Transverse colon (tissue), 4 donors: ENCODE measurements around the gene CGB1. TPM values are rescaled to one million over a fixed set of nuclear protein-coding genes. Genes with fewer than 3 reads are reported as not detected.
"Not testable (repeated sequence)": the region's sequence is repeated elsewhere in the genome, so short reads cannot be mapped to it uniquely, and the experiment has no call there.

ENCODE experiments used
- DNase-seq: peaks from one replicate; pipeline ENCODE4 v3.0.0-alpha.2; 2019
- H3K27ac ChIP-seq, 4 donors: fragments of 200-600 bp; sonication (generic); 2 replicates each; pipeline ENCODE4 v1.5.1; 2016 to 2018; ENCODE audit warnings: inconsistent platforms in 4 of 4
- H3K27me3 ChIP-seq: fragments of 200-600 bp; sonication (generic); 2 replicates; pipeline ENCODE4 v1.5.1; 2017; ENCODE audit warnings: inconsistent platforms
- H3K36me3 ChIP-seq, 4 donors: fragments of 200-600 bp; sonication (generic); 2 replicates each; pipeline ENCODE4 v1.5.1; 2017 to 2019; ENCODE audit warnings: inconsistent platforms in 4 of 4
- H3K4me1 ChIP-seq, 4 donors: fragments of 200-600 bp; sonication (generic); 2 replicates each; pipeline ENCODE4 v1.5.1; 2017 to 2020; ENCODE audit warnings: inconsistent platforms in 4 of 4
- H3K4me3 ChIP-seq, 4 donors: fragments of 200-600 bp; sonication (generic); 1 replicate in 1 of 4; 2 replicates in 3 of 4; pipeline versions ENCODE4 v1.5.1 to v1.6.1; 2017 to 2019; ENCODE audit warnings: inconsistent platforms in 4 of 4
- H3K9me3 ChIP-seq, 2 donors: fragments of 200-600 bp; sonication (generic); 2 replicates each; pipeline ENCODE4 v1.5.1; 2017 to 2019; ENCODE audit warnings: inconsistent platforms in 2 of 2
- CTCF ChIP-seq, 5 experiments: fragments of 200-600 bp in 3 of 5; fragments of 450-650 bp in 2 of 5; sonication (generic) in 3 of 5; IDR thresholded peaks; 1 replicate in 2 of 5; 2 replicates in 3 of 5; pipeline ENCODE4 v1.5.1; 2016 to 2017; ENCODE audit warnings: antibody characterized with exemption in 5 of 5, inconsistent platforms in 3 of 5, mild to moderate bottlenecking in 2 of 5, moderate library complexity in 1 of 5
- EP300 ChIP-seq: sonication (generic); formaldehyde crosslinking; IDR thresholded peaks from one replicate; pipeline ENCODE4 v1.6.1; 2017; ENCODE audit warnings: antibody characterized with exemption, low read depth
- POLR2A ChIP-seq: fragments of 450-650 bp; IDR thresholded peaks from one replicate; pipeline ENCODE4 v1.6.1; 2016; ENCODE audit warnings: antibody characterized with exemption, mild to moderate bottlenecking, moderate library complexity
- POLR2AphosphoS5 ChIP-seq, 3 donors: sonication (generic); formaldehyde crosslinking; IDR thresholded peaks; one replicate each; pipeline ENCODE4 v1.6.1; 2016; ENCODE audit warnings: antibody characterized with exemption in 3 of 3
- WGBS, 2 donors: methylation state at CpG; one replicate each; pipeline ENCODE4 v1.1.5; 2018; ENCODE audit warnings: low coverage in 1 of 2; 5-methylcytosine and 5-hydroxymethylcytosine counted together
- in situ Hi-C, 4 donors: fragments of 200-750 bp; cut with MboI; loops; one replicate each; pipeline versions ENCODE4 v1.15.0 to v1.15.1; 2017; ENCODE audit warnings: low sequenced_read_pairs in 3 of 4, low pct_ligation_motif_present in 1 of 4, low pct_unique_long_range_greater_than_20kb in 1 of 4
- intact Hi-C: fragments of 100-400 bp; cut with DNase I; formaldehyde crosslinking; loops from one replicate; pipeline ENCODE4 v1.15.1; 2023; ENCODE audit warnings: low total_unique reads
- total RNA-seq, 4 donors: library from RNA; depleted of rRNA; stranded (reverse); fragments of >200 nt; gene quantifications; one replicate each; pipeline ENCODE4 v1.1.0, GENCODE V29; 2016

Gene CGB1
- total RNA-seq, 4 donors from 2014 or later: not detected

- Histone ChIP-seq H3K27ac (no peak within 1 kb of the TSS), H3K4me1 (peaks cover 9 to 25% (median 18%) of the 10 kb centered on the region in 4 donors), H3K4me3 (peak within 1 kb of the TSS; percentile 9 to 52 (median 38)), H3K9me3 (no peaks in the 10 kb centered on the region), H3K36me3 (no peaks in the 10 kb centered on the region), H3K27me3 (peaks cover 65% of the 10 kb centered on the region)
- 13% methylated on average over 32 of the region's 38 CpGs; no CpG with 5 or more reads in 1 of the 2 donors for WGBS, 2 donors
- TF ChIP-seq POLR2A (no peak), CTCF (IDR thresholded peaks at IDR 0.05) (no peak), EP300 (no peak), POLR2AphosphoS5 (IDR thresholded peaks at IDR 0.05) (no peak)
- in situ Hi-C loops: no loop called here
- peak; percentile 79 for DNase-seq
- intact Hi-C loops: no loop called here
Measured at GRCh38 chr19:49057636-49058234, 21.0 kb upstream of the CGB1 start, which contains the start of gene CGB7. Gene CGB7, minus strand, starts transcription at chr19:49057749. Its CDS starts 2,374 bp downstream, at chr19:49055375.

DNA sequence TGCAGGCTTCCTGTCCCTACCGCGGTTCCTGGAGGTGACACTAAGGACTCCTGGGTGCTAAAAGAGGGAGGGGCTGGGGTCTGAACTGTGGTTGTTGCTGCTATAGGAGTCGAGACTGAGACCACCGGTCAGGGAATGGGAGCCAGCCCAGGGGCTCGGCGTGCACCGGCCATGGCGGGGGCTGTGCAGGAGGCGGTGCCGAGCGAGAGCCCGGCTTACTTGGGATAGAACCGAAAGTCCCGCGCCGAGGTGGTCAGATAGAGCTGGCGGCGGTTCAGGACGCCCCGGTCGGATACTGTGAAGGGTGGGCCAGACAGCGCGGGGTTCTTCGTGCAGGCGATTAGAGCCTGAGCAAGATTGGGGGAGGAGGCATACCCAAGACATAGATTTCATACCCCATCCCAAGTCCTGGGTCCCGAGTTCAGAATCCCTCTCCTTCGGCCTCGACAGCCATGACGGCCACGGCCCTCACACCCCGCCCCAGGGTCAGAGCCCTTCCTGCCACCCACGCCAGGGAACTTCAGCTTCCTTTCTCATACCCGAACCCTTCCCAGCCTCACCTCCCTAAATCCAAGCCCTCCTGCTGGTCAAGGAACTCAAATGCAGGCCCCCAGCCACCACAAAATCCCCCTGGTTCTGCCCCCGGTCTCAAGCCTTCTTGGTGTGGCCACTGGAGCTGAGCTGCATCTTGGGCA lies 20.4 kb upstream of the CGB1 start:
- DNase-seq, intact Hi-C loops, H3K36me3 ChIP-seq, H3K27ac ChIP-seq, in situ Hi-C loops, H3K9me3 ChIP-seq: not testable (repeated sequence)
- H3K27me3 ChIP-seq: peaks cover 58% of the 10 kb centered on the region
- peaks cover 9 to 25% (median 18%) of the 10 kb centered on the region in 4 donors for H3K4me1 ChIP-seq
- H3K4me3 ChIP-seq: peak overlapping the region; percentile 9 to 52 (median 38)
- 4% methylated on average over 25 of the region's 34 CpGs; no CpG with 5 or more reads in 1 of the 2 donors for WGBS, 2 donors

DNA sequence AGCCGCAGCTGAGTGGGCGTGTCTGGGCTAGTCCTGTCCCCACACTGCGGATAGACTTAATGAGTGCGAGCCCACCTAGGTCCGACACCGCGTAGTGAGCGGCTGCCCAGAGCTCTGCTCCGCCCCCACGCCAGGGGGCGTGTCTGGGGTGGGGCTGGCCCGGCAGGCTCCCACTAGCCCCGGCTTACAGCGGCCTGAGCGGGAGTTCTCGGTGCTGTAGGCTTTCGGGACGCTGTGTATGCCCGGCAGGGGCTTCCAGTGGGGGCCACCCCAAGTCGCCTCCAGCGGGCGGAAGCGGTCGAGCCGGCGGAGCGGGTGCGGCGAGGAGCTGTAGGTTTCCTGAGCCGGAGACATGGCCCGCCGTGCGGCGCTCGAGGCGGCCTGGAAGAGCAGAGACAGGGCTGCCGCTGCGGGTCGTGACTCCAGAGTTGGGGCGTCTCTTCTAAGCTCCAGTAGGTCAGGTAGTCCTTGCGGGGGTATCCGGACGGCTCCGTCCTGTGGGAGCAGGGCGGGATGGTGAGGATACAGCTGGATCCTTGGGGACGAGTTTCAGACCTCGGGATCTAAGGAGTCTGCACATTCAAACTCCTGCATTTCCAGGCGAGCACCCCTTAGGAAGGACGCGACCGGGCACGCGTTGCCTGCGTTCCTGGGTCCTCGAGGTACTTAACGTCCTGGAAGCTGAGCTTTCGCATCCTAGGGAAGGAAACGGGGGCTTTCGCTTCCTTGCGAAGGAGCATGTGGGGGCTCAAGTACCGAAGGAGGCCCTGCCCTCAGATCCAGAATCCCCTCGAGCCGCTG lies 19.6 kb upstream of the CGB1 start:
- H3K27me3 ChIP-seq: peaks cover 50% of the 10 kb centered on the region
- peak; percentile 65 for DNase-seq
- H3K36me3 ChIP-seq: no peaks in the 10 kb centered on the region
- H3K4me1 ChIP-seq: peaks cover 9 to 25% (median 18%) of the 10 kb centered on the region in 4 donors
- in situ Hi-C loops: no loop called here
- no peaks in the 10 kb centered on the region for H3K9me3 ChIP-seq
- intact Hi-C loops: no loop called here
- H3K4me3 ChIP-seq: peak overlapping the region; percentile 13 to 52 (median 38)
- peak in 4 of 5 experiments; percentile 14 to 40 (median 24) for TF ChIP-seq CTCF (IDR thresholded peaks at IDR 0.05)
- no peak for TF ChIP-seq POLR2A
- no peak overlapping the region for H3K27ac ChIP-seq
- 1% methylated on average over 55 of the region's 63 CpGs; no CpG with 5 or more reads in 1 of the 2 donors for WGBS, 2 donors

GRCh38 chr19:49050376-49051033 lies 13.8 kb upstream of the CGB1 start:
- 61 to 71% methylated on average over 3 to 20 of the region's 24 CpGs for WGBS, 2 donors
- intact Hi-C loops, H3K4me1 ChIP-seq, in situ Hi-C loops, H3K27ac ChIP-seq, DNase-seq, H3K9me3 ChIP-seq, H3K36me3 ChIP-seq, H3K27me3 ChIP-seq, H3K4me3 ChIP-seq: not testable (repeated sequence)

DNA sequence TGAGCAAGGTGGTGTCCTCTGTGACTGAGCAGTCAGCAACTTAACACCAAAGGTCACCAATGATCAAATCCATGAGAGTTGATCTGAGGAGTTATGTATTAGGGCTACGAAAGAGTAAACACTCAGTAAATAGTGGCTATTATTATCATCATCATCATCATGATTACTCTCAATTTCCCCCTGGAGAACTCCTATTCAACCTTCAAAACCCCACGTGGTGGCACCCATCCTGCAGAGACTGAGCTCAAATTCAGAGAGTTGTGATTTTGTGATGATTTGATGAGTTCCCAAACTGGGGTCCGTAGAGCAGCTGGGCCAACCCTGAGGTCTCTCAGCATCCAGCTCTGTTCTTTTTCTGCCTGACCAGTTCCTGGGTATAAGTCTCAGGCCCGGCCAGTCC lies 13.1 kb upstream of the CGB1 start:
- DNase-seq, H3K9me3 ChIP-seq, H3K27ac ChIP-seq, in situ Hi-C loops, H3K27me3 ChIP-seq, intact Hi-C loops, H3K36me3 ChIP-seq, H3K4me1 ChIP-seq, H3K4me3 ChIP-seq: not testable (repeated sequence)
- WGBS, 2 donors: 78% methylated on average over 3 of the region's 4 CpGs; no CpG with 5 or more reads in 1 of the 2 donors

DNA sequence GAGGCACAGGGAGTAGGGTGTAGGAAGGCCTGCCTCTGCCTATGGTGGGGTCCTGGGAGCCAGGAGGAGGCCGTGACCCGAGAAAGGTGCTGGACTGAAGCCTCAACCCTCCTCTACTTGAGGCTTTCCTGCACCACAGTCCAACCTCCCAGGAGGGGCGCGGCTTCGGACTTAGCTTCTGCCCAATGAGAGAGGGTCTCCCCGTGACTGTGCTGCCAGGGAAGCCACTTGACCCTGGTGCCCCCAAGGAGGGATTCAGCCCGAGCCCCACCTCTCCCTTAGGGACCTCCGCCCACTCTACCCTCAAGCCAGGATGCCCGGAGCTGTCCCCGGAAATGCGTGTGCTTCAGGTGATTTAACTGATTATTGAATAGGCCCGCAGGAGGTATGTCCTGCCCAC lies 12.3 kb upstream of the CGB1 start, which contains the start of gene CGB8:
Gene CGB8 (minus strand): TSS at position 101 of the 400 bp plus-strand sequence. CDS start 372 bp downstream, outside the sequence.
- H3K4me1 ChIP-seq, H3K27ac ChIP-seq, H3K9me3 ChIP-seq, H3K4me3 ChIP-seq, intact Hi-C loops, H3K27me3 ChIP-seq, DNase-seq, H3K36me3 ChIP-seq, in situ Hi-C loops: not testable (repeated sequence)
- 80% methylated on average over 4 of the region's 12 CpGs; no CpG with 5 or more reads in 1 of the 2 donors for WGBS, 2 donors

GRCh38 chr19:49043548-49043947 lies 6.9 kb upstream of the CGB1 start, which contains the start of gene CGB5:
Gene CGB5, plus strand, starts transcription at chr19:49043848. Its CDS starts 362 bp downstream, at chr19:49044210.
- H3K36me3 ChIP-seq, H3K27me3 ChIP-seq, H3K4me1 ChIP-seq, H3K4me3 ChIP-seq, in situ Hi-C loops, DNase-seq, H3K9me3 ChIP-seq, intact Hi-C loops, H3K27ac ChIP-seq: not testable (repeated sequence)
- WGBS, 2 donors: 62% methylated on average over 12 of the region's 15 CpGs; no CpG with 5 or more reads in 1 of the 2 donors
